Measurements from ENCODE around the gene GNB3. TPM values are rescaled to one million over a fixed set of nuclear protein-coding genes. Genes with fewer than 3 reads are reported as not detected.

The GNB3 gene
- total RNA-seq, 2 experiments from 2014 or later: 0.66 to 0.76 TPM

- ATAC-seq (no peak), DNase-seq (no peak)
- H3K4me3 Mint-ChIP-seq: no peak overlapping the region
- ChIA-PET POLR2A (no interaction called here), CTCF (interaction anchor here (0.7 to 7.0 kb wide), 18 partner anchors 9 to 216 kb away, joined by 3 to 55 read pairs (median 4); partner anchors contain the start of genes COPS7A, MLF2, PTMS and TPI1)
- no peaks in the 10 kb centered on the region for H3K9me3 Mint-ChIP-seq (ENCODE audit: low read depth)
- intact Hi-C loops (cut with DNase I, micrococcal nuclease): no loop called here
- H3K4me1 Mint-ChIP-seq: peaks cover 34% of the 10 kb centered on the region
- peaks cover 32% of the 10 kb centered on the region for H3K27me3 Mint-ChIP-seq
- H3K36me3 Mint-ChIP-seq (ENCODE audit: low read depth): peaks cover 8% of the 10 kb centered on the region
- no peak overlapping the region for H3K27ac Mint-ChIP-seq
Measured at GRCh38 chr12:6824085-6824775, 16.5 kb upstream of the GNB3 start.

- no peak for DNase-seq
- peaks cover 32% of the 10 kb centered on the region for H3K27me3 Mint-ChIP-seq
Measured at GRCh38 chr12:6824901-6825381, 15.8 kb upstream of the GNB3 start.

DNA sequence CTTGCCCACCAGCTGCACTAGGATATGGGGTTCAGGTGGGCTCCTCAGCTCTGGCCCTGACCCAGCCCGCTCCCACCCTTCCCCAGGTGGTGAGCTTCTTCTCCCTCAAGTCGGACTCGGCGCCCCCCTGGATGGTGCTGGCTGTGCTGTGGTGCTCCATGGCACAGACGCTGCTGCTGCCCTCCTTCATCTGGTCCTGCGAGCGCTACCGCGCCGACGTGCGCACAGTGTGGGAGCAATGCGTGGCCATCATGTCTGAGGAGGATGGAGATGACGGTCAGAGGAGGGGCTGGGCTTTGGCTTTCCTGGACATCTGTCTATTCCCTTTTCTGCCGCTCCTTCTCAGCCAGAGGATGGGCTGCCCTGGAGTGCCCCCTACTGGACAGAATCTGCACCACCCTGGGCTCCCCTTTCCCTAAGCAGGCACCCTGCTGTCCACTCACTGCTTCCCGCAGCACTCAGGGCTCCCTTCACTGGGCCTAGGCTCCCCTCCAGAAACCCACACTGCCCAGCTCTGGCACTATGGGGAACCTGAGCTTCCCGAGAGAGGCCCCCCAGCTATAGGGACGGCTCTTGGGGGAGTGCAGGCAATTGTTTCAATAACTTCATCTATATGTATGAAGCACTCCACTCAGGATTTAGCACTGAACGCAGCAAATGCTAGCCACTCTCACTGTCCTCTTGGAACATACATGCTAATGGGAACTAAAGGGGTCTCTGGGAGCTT, 15.2 kb upstream of the GNB3 start:
- Mint-ChIP-seq H3K4me3 (no peak overlapping the region), H3K4me1 (peaks cover 36% of the 10 kb centered on the region), H3K9me3 (ENCODE audit: low read depth) (no peaks in the 10 kb centered on the region), H3K27me3 (peaks cover 32% of the 10 kb centered on the region), H3K36me3 (ENCODE audit: low read depth) (peaks cover 1% of the 10 kb centered on the region), H3K27ac (peak overlapping the region; percentile 16)
- CTCF ChIA-PET: interaction anchor here (0.6 to 7.0 kb wide), 29 partner anchors 8 to 423 kb away, joined by 3 to 55 read pairs (median 4); partner anchors contain the start of genes CDCA3, COPS7A, MLF2 and NOP2
- ATAC-seq: peak; percentile 64
- DNase-seq: peak; percentile 91
- POLR2A ChIA-PET: no interaction called here
- intact Hi-C loops (cut with DNase I, micrococcal nuclease): loop anchor here (1.0 to 5.0 kb wide), 7 partner anchors 33 to 218 kb away; partner anchors contain the start of genes MLF2 (in 2 of the 2), CHD4 (in 1 of the 2) and ZNF384 (in 1 of the 2)

More at GRCh38 chr12:6824901-6825381, 15.8 kb upstream of the GNB3 start:
- H3K36me3 Mint-ChIP-seq (ENCODE audit: low read depth): peaks cover 3% of the 10 kb centered on the region
- ChIA-PET CTCF (interaction anchor here (0.6 to 7.0 kb wide), 22 partner anchors 9 to 216 kb away, joined by 3 to 55 read pairs (median 4); partner anchors contain the start of genes CDCA3, COPS7A, MLF2 and PTMS), POLR2A (no interaction called here)
- H3K4me3 Mint-ChIP-seq: no peak overlapping the region
- ATAC-seq: no peak
- H3K9me3 Mint-ChIP-seq (ENCODE audit: low read depth): no peaks in the 10 kb centered on the region
- H3K27ac Mint-ChIP-seq: no peak overlapping the region
- intact Hi-C loops (cut with DNase I, micrococcal nuclease): loop anchor here (1.0 to 5.0 kb wide), 7 partner anchors 33 to 218 kb away; partner anchors contain the start of genes MLF2 (in 2 of the 2), CHD4 (in 1 of the 2) and ZNF384 (in 1 of the 2)
- H3K4me1 Mint-ChIP-seq: peaks cover 39% of the 10 kb centered on the region

- Mint-ChIP-seq H3K4me1 (peaks cover 30% of the 10 kb centered on the region), H3K9me3 (ENCODE audit: low read depth) (no peaks in the 10 kb centered on the region), H3K36me3 (ENCODE audit: low read depth) (no peaks in the 10 kb centered on the region), H3K4me3 (no peak overlapping the region), H3K27me3 (peaks cover 35% of the 10 kb centered on the region), H3K27ac (no peak overlapping the region)
- DNase-seq (no peak), ATAC-seq (no peak)
- ChIA-PET POLR2A (no interaction called here), CTCF (interaction anchor here (0.6 to 7.0 kb wide), 14 partner anchors 7 to 258 kb away, joined by 3 to 55 read pairs (median 4); partner anchors contain the start of genes CDCA3, MLF2, NOP2 and SPSB2)
- intact Hi-C loops (cut with DNase I, micrococcal nuclease): loop anchor here in 1 of 2 experiments (5.0 kb wide), 2 partner anchors 34 to 219 kb away; partner anchors contain the start of gene CHD4
Measured at GRCh38 chr12:6826125-6826733, 14.5 kb upstream of the GNB3 start.

DNA sequence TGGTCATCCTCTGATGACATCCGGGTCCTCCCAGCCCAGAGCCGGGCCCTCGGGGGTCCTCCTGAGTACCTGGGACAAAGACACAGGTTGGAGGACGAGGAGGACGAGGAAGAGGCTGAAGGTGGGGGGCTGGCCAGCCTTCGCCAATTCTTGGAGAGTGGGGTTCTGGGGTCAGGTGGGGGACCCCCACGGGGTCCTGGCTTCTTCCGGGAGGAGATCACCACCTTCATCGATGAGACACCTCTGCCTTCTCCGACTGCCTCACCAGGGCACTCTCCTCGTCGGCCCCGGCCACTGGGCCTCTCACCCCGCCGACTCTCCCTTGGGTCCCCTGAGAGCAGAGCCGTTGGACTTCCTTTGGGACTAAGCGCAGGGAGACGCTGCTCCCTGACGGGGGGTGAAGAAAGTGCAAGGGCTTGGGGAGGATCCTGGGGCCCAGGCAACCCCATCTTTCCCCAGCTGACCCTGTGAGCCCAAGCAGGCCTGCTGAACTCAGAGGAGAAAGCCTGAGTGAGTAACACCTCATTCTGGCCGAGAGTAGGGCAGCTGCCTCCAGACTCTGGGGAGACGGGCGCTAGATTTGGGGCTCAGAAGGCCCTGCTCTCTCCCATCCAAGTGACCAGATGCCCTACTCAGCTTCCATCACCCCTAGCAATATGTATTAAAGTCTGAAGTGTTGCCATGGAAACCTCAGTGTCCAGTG, 13.8 kb upstream of the GNB3 start:
- no peaks in the 10 kb centered on the region for H3K36me3 Mint-ChIP-seq (ENCODE audit: low read depth)
- H3K4me1 Mint-ChIP-seq: peaks cover 27% of the 10 kb centered on the region
- peak overlapping the region; percentile 30 for H3K4me3 Mint-ChIP-seq
- peak; percentile 18 for DNase-seq
- no peak for ATAC-seq
- no peak overlapping the region for H3K27ac Mint-ChIP-seq
- intact Hi-C loops (cut with DNase I, micrococcal nuclease): loop anchor here in 1 of 2 experiments (5.0 kb wide), 2 partner anchors 35 to 220 kb away; partner anchors contain the start of gene CHD4
- ChIA-PET POLR2A (interaction anchor here (0.6 kb wide), 1 partner anchor 138 kb away, joined by 3 read pairs; the partner anchor contains the start of gene ZNF384), CTCF (interaction anchor here (0.6 to 7.0 kb wide), 9 partner anchors 7 to 259 kb away, joined by 3 to 55 read pairs (median 4); partner anchors contain the start of genes CDCA3, MLF2, NOP2 and USP5)
- peaks cover 33% of the 10 kb centered on the region for H3K27me3 Mint-ChIP-seq
- no peaks in the 10 kb centered on the region for H3K9me3 Mint-ChIP-seq (ENCODE audit: low read depth)

- Mint-ChIP-seq H3K36me3 (ENCODE audit: low read depth) (no peaks in the 10 kb centered on the region), H3K4me1 (peaks cover 22% of the 10 kb centered on the region), H3K9me3 (ENCODE audit: low read depth) (no peaks in the 10 kb centered on the region), H3K27ac (no peak overlapping the region), H3K4me3 (peak overlapping the region; percentile 30), H3K27me3 (peaks cover 33% of the 10 kb centered on the region)
- intact Hi-C loops (cut with DNase I, micrococcal nuclease): loop anchor here in 1 of 2 experiments (5.0 kb wide), 2 partner anchors 35 to 220 kb away; partner anchors contain the start of gene CHD4
- CTCF ChIA-PET: interaction anchor here (0.6 to 6.3 kb wide), 3 partner anchors 74 to 98 kb away, joined by 3 to 54 read pairs (median 3); partner anchors contain the start of gene MLF2
- POLR2A ChIA-PET: interaction anchor here (0.7 kb wide), 1 partner anchor 38 kb away, joined by 4 read pairs; the partner anchor contains the start of gene CD4
- DNase-seq: peak; percentile 80
- ATAC-seq: peak; percentile 51
Measured at GRCh38 chr12:6827437-6827911, 13.3 kb upstream of the GNB3 start.

DNA sequence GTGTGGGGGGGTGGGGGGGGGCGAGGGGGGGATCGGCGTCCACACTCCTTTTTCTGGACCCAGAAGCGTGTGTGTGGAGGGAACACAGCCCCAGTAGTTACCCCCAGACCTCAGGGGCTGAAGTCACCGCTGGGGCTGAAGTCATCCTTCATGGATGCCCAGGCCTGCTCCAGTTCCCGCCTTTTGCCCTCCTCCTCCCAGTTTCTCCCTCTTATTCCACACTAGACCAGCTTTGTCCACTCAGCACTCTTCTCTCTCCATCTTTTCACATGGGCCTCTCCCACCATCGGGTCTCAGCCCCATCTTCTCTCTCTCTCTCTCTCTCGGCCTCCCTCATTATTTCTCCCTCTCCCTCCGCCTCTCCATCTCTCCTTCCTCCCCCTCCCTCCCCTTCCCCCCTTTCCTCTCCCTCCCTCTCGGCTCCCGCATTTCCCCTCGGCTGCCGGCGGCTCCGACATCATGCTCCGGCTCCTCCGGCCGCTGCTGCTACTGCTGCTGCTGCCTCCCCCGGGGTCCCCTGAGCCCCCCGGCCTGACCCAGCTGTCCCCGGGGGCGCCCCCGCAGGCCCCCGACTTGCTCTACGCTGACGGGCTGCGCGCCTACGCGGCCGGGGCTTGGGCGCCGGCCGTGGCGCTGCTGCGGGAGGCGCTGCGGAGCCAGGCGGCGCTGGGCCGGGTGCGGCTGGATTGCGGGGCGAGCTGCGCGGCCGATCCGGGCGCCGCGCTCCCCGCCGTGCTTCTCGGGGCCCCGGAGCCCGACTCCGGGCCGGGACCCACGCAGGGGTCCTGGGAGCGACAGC, 12.5 kb upstream of the GNB3 start, which contains the start of gene P3H3:
Gene P3H3, plus strand, starts transcription at position 426 of the 799 bp plus-strand sequence. Its CDS starts 34 bp downstream, at position 460.
- Mint-ChIP-seq H3K27me3 (peaks cover 28% of the 10 kb centered on the region), H3K9me3 (ENCODE audit: low read depth) (no peaks in the 10 kb centered on the region), H3K4me1 (peaks cover 22% of the 10 kb centered on the region), H3K36me3 (ENCODE audit: low read depth) (no peaks in the 10 kb centered on the region), H3K27ac (peak within 1 kb of the TSS; percentile 74), H3K4me3 (peak within 1 kb of the TSS; percentile 77)
- ATAC-seq: peak; percentile 21
- intact Hi-C loops (cut with DNase I, micrococcal nuclease): loop anchor here in 1 of 2 experiments (5.0 kb wide), 2 partner anchors 36 to 221 kb away; partner anchors contain the start of gene CHD4
- POLR2A ChIA-PET: interaction anchor here (0.7 kb wide), 1 partner anchor 39 kb away, joined by 4 read pairs; the partner anchor contains the start of gene CD4
- CTCF ChIA-PET: interaction anchor here (0.7 to 6.3 kb wide), 6 partner anchors 16 to 90 kb away, joined by 3 to 54 read pairs (median 3); partner anchors contain the start of genes CDCA3 and MLF2
- peak; percentile 49 for DNase-seq

DNA sequence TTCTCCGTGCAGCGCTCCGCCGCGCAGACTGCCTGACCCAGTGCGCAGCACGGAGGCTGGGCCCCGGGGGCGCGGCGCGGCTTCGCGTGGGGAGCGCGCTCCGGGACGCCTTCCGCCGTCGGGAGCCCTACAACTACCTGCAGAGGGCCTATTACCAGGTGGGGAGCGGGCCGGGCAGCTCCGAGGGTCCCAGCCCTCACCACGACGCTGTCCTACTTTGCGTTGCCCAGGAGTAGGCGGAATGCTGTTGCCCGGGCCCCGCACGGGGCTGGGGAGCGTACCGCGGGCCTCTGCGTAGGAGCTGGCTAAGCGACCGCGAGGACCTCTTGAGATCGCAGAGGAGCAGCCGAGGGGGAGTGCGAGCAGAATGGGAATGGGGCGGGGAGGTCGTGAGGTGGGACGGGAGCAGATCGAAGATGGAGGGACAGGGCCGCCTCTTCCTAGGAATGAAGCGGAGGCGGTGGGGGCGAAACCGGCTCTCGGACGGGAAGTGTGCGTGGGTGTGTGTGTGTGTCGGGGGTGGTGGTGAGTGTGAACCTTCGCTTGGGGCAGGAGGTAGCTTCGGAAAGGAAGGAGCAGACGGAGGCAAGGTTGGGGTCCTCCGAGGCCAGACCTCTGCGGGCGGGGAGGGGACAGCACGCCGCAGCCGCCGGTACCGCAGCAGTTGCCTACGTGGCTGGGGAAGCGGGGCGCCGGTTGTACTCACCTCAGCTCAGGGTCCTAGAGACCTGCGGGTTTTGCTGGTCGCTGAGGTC, 11.8 kb upstream of the GNB3 start:
- ATAC-seq (peak; percentile 47), DNase-seq (peak; percentile 59)
- ChIA-PET CTCF (interaction anchor here (0.6 to 6.3 kb wide), 11 partner anchors 15 to 218 kb away, joined by 3 to 54 read pairs (median 3); partner anchors contain the start of genes CDCA3 and MLF2), POLR2A (interaction anchor here (0.6 to 1.1 kb wide), 2 partner anchors 48 to 105 kb away, joined by 3 to 4 read pairs; partner anchors contain the start of gene COPS7A)
- Mint-ChIP-seq H3K9me3 (ENCODE audit: low read depth) (no peaks in the 10 kb centered on the region), H3K27me3 (peaks cover 28% of the 10 kb centered on the region), H3K4me3 (peak overlapping the region; percentile 77), H3K27ac (peak overlapping the region; percentile 74), H3K4me1 (peaks cover 22% of the 10 kb centered on the region), H3K36me3 (ENCODE audit: low read depth) (no peaks in the 10 kb centered on the region)
- intact Hi-C loops (cut with DNase I, micrococcal nuclease): loop anchor here in 1 of 2 experiments (5.0 kb wide), 2 partner anchors 37 to 222 kb away; partner anchors contain the start of gene CHD4
